GM08714 (cell line): ENCODE results near the gene PTPRN2.

Experiments
- H3K4me3 ChIP-seq: fragments of 200-500 bp; sonication (Bioruptor generic); 2 replicates; pipeline ENCODE4 v1.5.1; 2014; ENCODE audit warnings: mild to moderate bottlenecking, low read length, inconsistent platforms
- ZNF274 ChIP-seq: IDR thresholded peaks from 2 replicates; pipeline ENCODE4 v1.6.1; 2012; ENCODE audit warnings: mild to moderate bottlenecking, low read depth, low read length

PTPRN2 gene

GRCh38 chr7:158374146-158374545, 213.5 kb downstream of the PTPRN2 start:
- H3K4me3 ChIP-seq: no peak overlapping the region
- TF ChIP-seq ZNF274: no peak

GRCh38 chr7:158373476-158374133, 214.0 kb downstream of the PTPRN2 start:
- H3K4me3 ChIP-seq: no peak overlapping the region
- no peak for TF ChIP-seq ZNF274

GRCh38 chr7:158372400-158373342, 215.0 kb downstream of the PTPRN2 start:
- TF ChIP-seq ZNF274: no peak
- H3K4me3 ChIP-seq: no peak overlapping the region

GRCh38 chr7:158371856-158372255, 215.8 kb downstream of the PTPRN2 start:
- TF ChIP-seq ZNF274: no peak
- H3K4me3 ChIP-seq: no peak overlapping the region

- TF ChIP-seq ZNF274: no peak
- H3K4me3 ChIP-seq: no peak overlapping the region
Measured at GRCh38 chr7:158369866-158370265, 217.8 kb downstream of the PTPRN2 start.

- H3K4me3 ChIP-seq: no peak overlapping the region
- TF ChIP-seq ZNF274: no peak
Measured at GRCh38 chr7:158369290-158369689, 218.3 kb downstream of the PTPRN2 start.

- H3K4me3 ChIP-seq: no peak overlapping the region
- TF ChIP-seq ZNF274: no peak
Measured at GRCh38 chr7:158368449-158368848, 219.2 kb downstream of the PTPRN2 start.

GRCh38 chr7:158367634-158367982, 220.0 kb downstream of the PTPRN2 start:
- no peak for TF ChIP-seq ZNF274
- H3K4me3 ChIP-seq: no peak overlapping the region

GRCh38 chr7:158366916-158367633, 220.5 kb downstream of the PTPRN2 start:
- TF ChIP-seq ZNF274: no peak
- H3K4me3 ChIP-seq: no peak overlapping the region

GRCh38 chr7:158366346-158366745, 221.3 kb downstream of the PTPRN2 start:
- no peak overlapping the region for H3K4me3 ChIP-seq
- no peak for TF ChIP-seq ZNF274

- no peak overlapping the region for H3K4me3 ChIP-seq
- no peak for TF ChIP-seq ZNF274
Measured at GRCh38 chr7:158365267-158365666, 222.4 kb downstream of the PTPRN2 start.

- no peak overlapping the region for H3K4me3 ChIP-seq
- no peak for TF ChIP-seq ZNF274
Measured at GRCh38 chr7:158364451-158364850, 223.2 kb downstream of the PTPRN2 start.

GRCh38 chr7:158362912-158363905, 224.4 kb downstream of the PTPRN2 start:
- H3K4me3 ChIP-seq: no peak overlapping the region
- no peak for TF ChIP-seq ZNF274
